DND-41 (cell line): ENCODE data around the gene NUDT22.

Experiments used
- CTCF ChIP-seq: IDR thresholded peaks from 2 replicates; pipeline ENCODE4 v1.5.1; 2012; ENCODE audit warnings: borderline replicate concordance, low read length, moderate library complexity, mild to moderate bottlenecking; ENCODE audit not compliant: poor library complexity, severe bottlenecking; ENCODE audit errors: extremely low read depth
- EZH2 ChIP-seq: IDR thresholded peaks from 3 replicates; pipeline ENCODE4 v1.6.1; 2012; ENCODE audit warnings: borderline replicate concordance, low read depth, mild to moderate bottlenecking, moderate library complexity, low read length, inconsistent platforms; ENCODE audit not compliant: severe bottlenecking

GRCh38 chr11:64266339-64266738 is 40.3 kb downstream of the NUDT22 start:
- TF ChIP-seq CTCF (no peak), EZH2 (no peak)
